Measurements from ENCODE around the gene ZNF512. TPM values are rescaled to one million over a fixed set of nuclear protein-coding genes. Genes with fewer than 3 reads are reported as not detected.

ZNF512 gene
- total and polyA plus RNA-seq, 9 of the 15 experiments (the other 6 are each of a cell fraction or from before 2014, with no cell fraction given), result 24.7 to 101 (median 65.9) TPM

- TF ChIP-seq, protein P1, sequence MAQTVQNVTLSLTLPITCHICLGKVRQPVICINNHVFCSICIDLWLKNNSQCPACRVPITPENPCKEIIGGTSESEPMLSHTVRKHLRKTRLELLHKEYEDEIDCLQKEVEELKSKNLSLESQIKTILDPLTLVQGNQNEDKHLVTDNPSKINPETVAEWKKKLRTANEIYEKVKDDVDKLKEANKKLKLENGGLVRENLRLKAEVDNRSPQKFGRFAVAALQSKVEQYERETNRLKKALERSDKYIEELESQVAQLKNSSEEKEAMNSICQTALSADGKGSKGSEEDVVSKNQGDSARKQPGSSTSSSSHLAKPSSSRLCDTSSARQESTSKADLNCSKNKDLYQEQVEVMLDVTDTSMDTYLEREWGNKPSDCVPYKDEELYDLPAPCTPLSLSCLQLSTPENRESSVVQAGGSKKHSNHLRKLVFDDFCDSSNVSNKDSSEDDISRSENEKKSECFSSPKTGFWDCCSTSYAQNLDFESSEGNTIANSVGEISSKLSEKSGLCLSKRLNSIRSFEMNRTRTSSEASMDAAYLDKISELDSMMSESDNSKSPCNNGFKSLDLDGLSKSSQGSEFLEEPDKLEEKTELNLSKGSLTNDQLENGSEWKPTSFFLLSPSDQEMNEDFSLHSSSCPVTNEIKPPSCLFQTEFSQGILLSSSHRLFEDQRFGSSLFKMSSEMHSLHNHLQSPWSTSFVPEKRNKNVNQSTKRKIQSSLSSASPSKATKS (CRISPR knock-in tag; IDR thresholded peaks at IDR 0.05), result no peak
- no peak for TF ChIP-seq KAT2B (IDR thresholded peaks at IDR 0.05; ENCODE audit: low read depth, low read length)
- peak; percentile 77; the same call in 1 of the 2 replicates for TF ChIP-seq POLR2AphosphoS5 (IDR thresholded peaks at IDR 0.05; ENCODE audit: control insufficient read depth, insufficient read depth, low read depth, low read length)
- TF ChIP-seq ZFP30 (CRISPR knock-in tag; IDR thresholded peaks at IDR 0.05; ENCODE audit: borderline replicate concordance), result no peak
- TF ChIP-seq ZSCAN29 (IDR thresholded peaks at IDR 0.05), result 0 out of 2 replicates have a peak, but pooled peaks have one; percentile 77
- TF ChIP-seq, protein P2, sequence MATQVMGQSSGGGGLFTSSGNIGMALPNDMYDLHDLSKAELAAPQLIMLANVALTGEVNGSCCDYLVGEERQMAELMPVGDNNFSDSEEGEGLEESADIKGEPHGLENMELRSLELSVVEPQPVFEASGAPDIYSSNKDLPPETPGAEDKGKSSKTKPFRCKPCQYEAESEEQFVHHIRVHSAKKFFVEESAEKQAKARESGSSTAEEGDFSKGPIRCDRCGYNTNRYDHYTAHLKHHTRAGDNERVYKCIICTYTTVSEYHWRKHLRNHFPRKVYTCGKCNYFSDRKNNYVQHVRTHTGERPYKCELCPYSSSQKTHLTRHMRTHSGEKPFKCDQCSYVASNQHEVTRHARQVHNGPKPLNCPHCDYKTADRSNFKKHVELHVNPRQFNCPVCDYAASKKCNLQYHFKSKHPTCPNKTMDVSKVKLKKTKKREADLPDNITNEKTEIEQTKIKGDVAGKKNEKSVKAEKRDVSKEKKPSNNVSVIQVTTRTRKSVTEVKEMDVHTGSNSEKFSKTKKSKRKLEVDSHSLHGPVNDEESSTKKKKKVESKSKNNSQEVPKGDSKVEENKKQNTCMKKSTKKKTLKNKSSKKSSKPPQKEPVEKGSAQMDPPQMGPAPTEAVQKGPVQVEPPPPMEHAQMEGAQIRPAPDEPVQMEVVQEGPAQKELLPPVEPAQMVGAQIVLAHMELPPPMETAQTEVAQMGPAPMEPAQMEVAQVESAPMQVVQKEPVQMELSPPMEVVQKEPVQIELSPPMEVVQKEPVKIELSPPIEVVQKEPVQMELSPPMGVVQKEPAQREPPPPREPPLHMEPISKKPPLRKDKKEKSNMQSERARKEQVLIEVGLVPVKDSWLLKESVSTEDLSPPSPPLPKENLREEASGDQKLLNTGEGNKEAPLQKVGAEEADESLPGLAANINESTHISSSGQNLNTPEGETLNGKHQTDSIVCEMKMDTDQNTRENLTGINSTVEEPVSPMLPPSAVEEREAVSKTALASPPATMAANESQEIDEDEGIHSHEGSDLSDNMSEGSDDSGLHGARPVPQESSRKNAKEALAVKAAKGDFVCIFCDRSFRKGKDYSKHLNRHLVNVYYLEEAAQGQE (IDR thresholded peaks at IDR 0.05; ENCODE audit: borderline replicate concordance), result peak; percentile 89
- TF ChIP-seq, protein P2 (CRISPR knock-in tag; IDR thresholded peaks at IDR 0.05; ENCODE audit: low read depth), result no peak
- peak; percentile 96 for TF ChIP-seq GABPA (tag; conservative IDR thresholded peaks at IDR 0.05; ENCODE audit: low read depth)
- TF ChIP-seq ZNF717 (CRISPR knock-in tag; IDR thresholded peaks at IDR 0.05), result no peak
- no peak for TF ChIP-seq ZMIZ1 (IDR thresholded peaks at IDR 0.05; ENCODE audit: low read depth in 2 of 2, low read length in 2 of 2)
- TF ChIP-seq, protein P3, sequence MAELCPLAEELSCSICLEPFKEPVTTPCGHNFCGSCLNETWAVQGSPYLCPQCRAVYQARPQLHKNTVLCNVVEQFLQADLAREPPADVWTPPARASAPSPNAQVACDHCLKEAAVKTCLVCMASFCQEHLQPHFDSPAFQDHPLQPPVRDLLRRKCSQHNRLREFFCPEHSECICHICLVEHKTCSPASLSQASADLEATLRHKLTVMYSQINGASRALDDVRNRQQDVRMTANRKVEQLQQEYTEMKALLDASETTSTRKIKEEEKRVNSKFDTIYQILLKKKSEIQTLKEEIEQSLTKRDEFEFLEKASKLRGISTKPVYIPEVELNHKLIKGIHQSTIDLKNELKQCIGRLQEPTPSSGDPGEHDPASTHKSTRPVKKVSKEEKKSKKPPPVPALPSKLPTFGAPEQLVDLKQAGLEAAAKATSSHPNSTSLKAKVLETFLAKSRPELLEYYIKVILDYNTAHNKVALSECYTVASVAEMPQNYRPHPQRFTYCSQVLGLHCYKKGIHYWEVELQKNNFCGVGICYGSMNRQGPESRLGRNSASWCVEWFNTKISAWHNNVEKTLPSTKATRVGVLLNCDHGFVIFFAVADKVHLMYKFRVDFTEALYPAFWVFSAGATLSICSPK (IDR thresholded peaks at IDR 0.05; ENCODE audit: borderline replicate concordance), result no peak
Observed at GRCh38 chr2:27582695-27583389, at the start of gene ZNF512 (continued).

Measured in K562 (cell line).